OCI-LY1 (cell line): ENCODE data around the gene TRPC4AP.

Source experiments
- H2AFZ ChIP-seq: fragments of 200-600 bp; sonication (generic), shearing (Covaris generic); 2 replicates; pipeline ENCODE4 v1.6.0; 2014; ENCODE audit warnings: antibody characterized with exemption, mild to moderate bottlenecking, low read length
- H3F3A ChIP-seq: fragments of 200-600 bp; sonication (generic), shearing (Covaris generic); 2 replicates; pipeline ENCODE4 v1.6.0; 2014; ENCODE audit warnings: mild to moderate bottlenecking, antibody characterized with exemption, low read length, moderate library complexity; ENCODE audit not compliant: insufficient read depth
- H3K27ac ChIP-seq: fragments of 200-600 bp; sonication (generic); 2 replicates; pipeline ENCODE4 v1.5.1; 2014; ENCODE audit warnings: low read length, mixed run types, mild to moderate bottlenecking, low read depth; ENCODE audit not compliant: poor library complexity, severe bottlenecking
- H3K27me3 ChIP-seq: fragments of 200-600 bp; sonication (generic); 2 replicates; pipeline ENCODE4 v1.6.0; 2014; ENCODE audit warnings: antibody characterized with exemption, mild to moderate bottlenecking, low read length, moderate library complexity; ENCODE audit not compliant: insufficient read depth
- H3K36me3 ChIP-seq: fragments of 200-600 bp; sonication (generic); 2 replicates; pipeline ENCODE4 v1.6.1; 2014; ENCODE audit warnings: mild to moderate bottlenecking, antibody characterized with exemption, low read length, moderate library complexity, mixed read lengths; ENCODE audit not compliant: insufficient read depth
- H3K4me1 ChIP-seq: fragments of 200-600 bp; sonication (generic); 2 replicates; pipeline ENCODE4 v1.5.1; 2014; ENCODE audit warnings: mild to moderate bottlenecking, low read length, moderate library complexity; ENCODE audit not compliant: insufficient read depth, severe bottlenecking
- H3K4me2 ChIP-seq: fragments of 200-600 bp; sonication (generic), shearing (Covaris generic); 2 replicates; pipeline ENCODE4 v1.6.1; 2014; ENCODE audit warnings: low read length
- H3K4me3 ChIP-seq: fragments of 200-600 bp; sonication (generic); 2 replicates; pipeline ENCODE4 v1.5.1; 2014; ENCODE audit warnings: low read length, low read depth, mild to moderate bottlenecking, mixed read lengths; ENCODE audit not compliant: poor library complexity, severe bottlenecking
- H3K79me2 ChIP-seq: fragments of 200-600 bp; shearing (Covaris generic); 2 replicates; pipeline ENCODE4 v1.6.1; 2016; ENCODE audit warnings: mixed run types, low read length, mixed read lengths; ENCODE audit not compliant: insufficient read depth
- H3K9ac ChIP-seq: fragments of 200-600 bp; sonication (generic), shearing (Covaris generic); 2 replicates; pipeline ENCODE4 v1.6.1; 2014; ENCODE audit warnings: mild to moderate bottlenecking, low read length, mixed read lengths
- H3K9me2 ChIP-seq: fragments of 200-600 bp; sonication (generic), shearing (Covaris generic); 2 replicates; pipeline ENCODE4 v1.6.1; 2014; ENCODE audit warnings: low read depth, mild to moderate bottlenecking, low read length, mixed read lengths
- H3K9me3 ChIP-seq: fragments of 200-600 bp; shearing (Covaris generic); 2 replicates; pipeline ENCODE4 v1.6.1; 2014; ENCODE audit warnings: low read length, mixed read lengths
- H4K20me1 ChIP-seq: fragments of 200-600 bp; sonication (generic), shearing (Covaris generic); 2 replicates; pipeline ENCODE4 v1.6.0; 2016; ENCODE audit warnings: mild to moderate bottlenecking, low read length; ENCODE audit not compliant: insufficient read depth
- CTCF ChIP-seq: fragments of 200-600 bp; sonication (generic), shearing (Covaris generic); IDR thresholded peaks from 2 replicates; pipeline ENCODE4 v1.5.1; 2017; ENCODE audit warnings: mild to moderate bottlenecking, antibody characterized with exemption, low read length, moderate library complexity, mixed read lengths
- EZH2 ChIP-seq: fragments of 200-600 bp; sonication (generic), shearing (Covaris generic); IDR thresholded peaks from 2 replicates; pipeline ENCODE4 v1.8.0; 2017; ENCODE audit warnings: borderline replicate concordance, mixed run types, mild to moderate bottlenecking, antibody characterized with exemption, low read length, moderate library complexity, mixed read lengths

Gene TRPC4AP

GRCh38 chr20:34964486-34964885 is 128.1 kb downstream of the TRPC4AP start:
- H3K79me2 ChIP-seq, result no peaks in the 10 kb centered on the region
- H3K9ac ChIP-seq, result no peak overlapping the region
- H3K9me3 ChIP-seq, result no peaks in the 10 kb centered on the region
- H3K27me3 ChIP-seq, result no peaks in the 10 kb centered on the region; the same call in 1 of the 2 replicates
- H3K4me2 ChIP-seq, result no peak overlapping the region
- H4K20me1 ChIP-seq, result no peaks in the 10 kb centered on the region
- no peaks in the 10 kb centered on the region for H3F3A ChIP-seq
- H3K36me3 ChIP-seq, result no peaks in the 10 kb centered on the region
- H3K4me3 ChIP-seq, result no peak overlapping the region
- H3K4me1 ChIP-seq, result no peaks in the 10 kb centered on the region
- H3K27ac ChIP-seq, result no peak overlapping the region
- TF ChIP-seq EZH2, result no peak
- TF ChIP-seq CTCF, result no peak
- H2AFZ ChIP-seq, result no peak overlapping the region
- H3K9me2 ChIP-seq, result no peaks in the 10 kb centered on the region

- Histone ChIP-seq H3K4me2 (no peak overlapping the region), H3K9me2 (no peaks in the 10 kb centered on the region), H2AFZ (no peak overlapping the region), H3K4me3 (no peak overlapping the region), H3K36me3 (no peaks in the 10 kb centered on the region; the same call in 1 of the 2 replicates), H3K27me3 (no peaks in the 10 kb centered on the region), H3K9me3 (peaks cover 8% of the 10 kb centered on the region), H3K9ac (no peak overlapping the region), H4K20me1 (no peaks in the 10 kb centered on the region), H3F3A (no peaks in the 10 kb centered on the region), H3K27ac (no peak overlapping the region), H3K4me1 (peaks cover 17% of the 10 kb centered on the region), H3K79me2 (no peaks in the 10 kb centered on the region)
- TF ChIP-seq CTCF, result no peak
Measured at GRCh38 chr20:34956751-34957472, 135.7 kb downstream of the TRPC4AP start.

GRCh38 chr20:34956041-34956458 is 136.6 kb downstream of the TRPC4AP start:
- Histone ChIP-seq H3K9me3 (peaks cover 8% of the 10 kb centered on the region), H4K20me1 (no peaks in the 10 kb centered on the region), H3K4me3 (peak overlapping the region; percentile 78), H3K27ac (no peak overlapping the region), H2AFZ (0 out of 2 replicates have a peak overlapping the region, but pooled peaks have one; percentile 12), H3F3A (no peaks in the 10 kb centered on the region), H3K9me2 (no peaks in the 10 kb centered on the region), H3K9ac (peak overlapping the region; percentile 83; the same call in 1 of the 2 replicates), H3K36me3 (no peaks in the 10 kb centered on the region; the same call in 1 of the 2 replicates), H3K79me2 (no peaks in the 10 kb centered on the region), H3K4me2 (peak overlapping the region; percentile 85), H3K4me1 (peaks cover 26% of the 10 kb centered on the region), H3K27me3 (no peaks in the 10 kb centered on the region)
- TF ChIP-seq CTCF, result no peak; the same call in 1 of the 2 replicates
- no peak for TF ChIP-seq EZH2
